NCI-H2171 (cell line): ENCODE results near the gene CNTNAP5.

Experiments used
- DNase-seq: peaks from one replicate; lab custom pipeline; 2025; lab: John Stamatoyannopoulos, UW

The CNTNAP5 gene

GRCh38 chr2:124814968-124815745 is 790.1 kb downstream of the CNTNAP5 start:
- no peak for DNase-seq

- no peak for DNase-seq
Observed at GRCh38 chr2:124816007-124816406, 790.9 kb downstream of the CNTNAP5 start.

GRCh38 chr2:124822516-124822915 is 797.4 kb downstream of the CNTNAP5 start:
- DNase-seq = no peak

- no peak for DNase-seq
Observed at GRCh38 chr2:124824441-124824840, 799.4 kb downstream of the CNTNAP5 start.

- no peak for DNase-seq
Observed at GRCh38 chr2:124832521-124832920, 807.4 kb downstream of the CNTNAP5 start.

GRCh38 chr2:124834331-124834730 is 809.2 kb downstream of the CNTNAP5 start:
- DNase-seq = peak; percentile 15

GRCh38 chr2:124835331-124835730 is 810.2 kb downstream of the CNTNAP5 start:
- no peak for DNase-seq

- no peak for DNase-seq
Observed at GRCh38 chr2:124836416-124836815, 811.3 kb downstream of the CNTNAP5 start.

GRCh38 chr2:124837496-124837895 is 812.4 kb downstream of the CNTNAP5 start:
- DNase-seq = no peak

- no peak for DNase-seq
Observed at GRCh38 chr2:124838406-124838805, 813.3 kb downstream of the CNTNAP5 start.

GRCh38 chr2:124867247-124867646 is 842.2 kb downstream of the CNTNAP5 start:
- no peak for DNase-seq

- no peak for DNase-seq
Observed at GRCh38 chr2:124874219-124874618, 849.1 kb downstream of the CNTNAP5 start.

GRCh38 chr2:124874676-124875075 is 849.6 kb downstream of the CNTNAP5 start:
- no peak for DNase-seq

GRCh38 chr2:124875627-124876244 is 850.6 kb downstream of the CNTNAP5 start:
- DNase-seq = no peak

- no peak for DNase-seq
Observed at GRCh38 chr2:124877141-124877577, 852.1 kb downstream of the CNTNAP5 start.

GRCh38 chr2:124879640-124880039 is 854.6 kb downstream of the CNTNAP5 start:
- DNase-seq = no peak

GRCh38 chr2:124880995-124881394 is 855.9 kb downstream of the CNTNAP5 start:
- no peak for DNase-seq

GRCh38 chr2:124882423-124882822 is 857.3 kb downstream of the CNTNAP5 start:
- no peak for DNase-seq

GRCh38 chr2:124883595-124883994 is 858.5 kb downstream of the CNTNAP5 start:
- DNase-seq = no peak

GRCh38 chr2:124884315-124884714 is 859.2 kb downstream of the CNTNAP5 start:
- no peak for DNase-seq

GRCh38 chr2:124886216-124886615 is 861.1 kb downstream of the CNTNAP5 start:
- no peak for DNase-seq

GRCh38 chr2:124887466-124887865 is 862.4 kb downstream of the CNTNAP5 start:
- no peak for DNase-seq

GRCh38 chr2:124888431-124888830 is 863.3 kb downstream of the CNTNAP5 start:
- DNase-seq = no peak

- DNase-seq = no peak
Observed at GRCh38 chr2:124894199-124894598, 869.1 kb downstream of the CNTNAP5 start.
